A549 (cell line): ENCODE measurements around the gene HBE1. TPM values are rescaled to one million over a fixed set of nuclear protein-coding genes. Genes with fewer than 3 reads are reported as not detected.

Experiments used
- ATAC-seq, 2 experiments: fragments of 200-7000 bp in 1 of 2; fragments of >200 bp in 1 of 2; cut with Nextera tagmentation in 1 of 2; cut with Tn5 transposase in 1 of 2; 3 replicates each; pipeline versions ENCODE4 v1.8.0 to v1.9.1; 2018 to 2020; ENCODE audit warnings: mild to moderate bottlenecking in 1 of 2, moderate library complexity in 1 of 2
- CTCF ChIA-PET: fragments of 300-600 bp; sonication (Branson Sonifier 250); formaldehyde crosslinking; extraction: SDS; loops from one replicate; lab custom pipeline; 2021; ENCODE audit warnings: antibody characterized with exemption, inconsistent platforms; lab: Yijun Ruan, JAX
- POLR2A ChIA-PET: fragments of 350-600 bp; formaldehyde crosslinking; extraction: SDS; loops from one replicate; lab custom pipeline; 2021; ENCODE audit warnings: antibody characterized with exemption, inconsistent platforms; lab: Yijun Ruan, JAX
- DNase-seq, 2 experiments: peaks; one replicate each; pipeline versions ENCODE4 v3.0.0 to v3.0.0-alpha.2; 2011 to 2016; ENCODE audit warnings: low read depth in 1 of 2, low spot score in 1 of 2
- FAIRE-seq: peaks from 2 replicates; lab custom pipeline; 2011; peaks lifted over from hg19 to GRCh38; lab: Jason Lieb, UNC
- H3K27ac ChIP-seq, 2 experiments: fragments of >200 bp; sonication (Bioruptor Twin); formaldehyde crosslinking; 3 replicates each; pipeline ENCODE4 v1.5.1; 2016 to 2017
- H3K4me1 ChIP-seq: fragments of >200 bp; sonication (Bioruptor Twin); formaldehyde crosslinking; 3 replicates; pipeline ENCODE4 v1.6.1; 2016
- H3K4me2 ChIP-seq: fragments of >200 bp; sonication (Bioruptor Twin); formaldehyde crosslinking; 3 replicates; pipeline ENCODE4 v1.6.1; 2016
- H3K4me3 ChIP-seq: fragments of >200 bp; sonication (Bioruptor Twin); formaldehyde crosslinking; 3 replicates; pipeline ENCODE4 v1.5.1; 2016
- H3K9me3 ChIP-seq: fragments of >200 bp; sonication (Bioruptor Twin); formaldehyde crosslinking; 3 replicates; pipeline ENCODE4 v1.6.1; 2016
- ATOH8 ChIP-seq: fragments of 250-450 bp; sonication (Bioruptor Pico); IDR thresholded peaks from 2 replicates; pipeline ENCODE4 v1.5.0; 2020; ENCODE audit warnings: low read depth, mild to moderate bottlenecking, moderate library complexity
- CBX8 ChIP-seq: fragments of 200-600 bp; sonication (generic); IDR thresholded peaks from 2 replicates; pipeline ENCODE4 v1.6.1; 2016
- CTCF ChIP-seq: fragments of >200 bp; sonication (Bioruptor Twin); formaldehyde crosslinking; IDR thresholded peaks from 3 replicates; pipeline ENCODE4 v1.5.1; 2016
- E2F6 ChIP-seq: IDR thresholded peaks from 2 replicates; pipeline ENCODE4 v1.6.1; 2012; ENCODE audit warnings: low read depth, borderline replicate concordance
- EHF ChIP-seq: fragments of 250-450 bp; sonication (Bioruptor Pico); IDR thresholded peaks from 2 replicates; pipeline ENCODE4 v1.5.0; 2020; ENCODE audit warnings: mild to moderate bottlenecking
- EP300 ChIP-seq, 2 experiments: fragments of >200 bp; sonication (Bioruptor Twin); formaldehyde crosslinking; IDR thresholded peaks; 2 replicates in 1 of 2; 3 replicates in 1 of 2; pipeline ENCODE4 v1.6.1; 2016 to 2017
- ESRRA ChIP-seq: fragments of 150-350 bp; IDR thresholded peaks from 2 replicates; pipeline ENCODE4 v1.6.1; 2014; ENCODE audit warnings: mild to moderate bottlenecking, low read length, borderline replicate concordance
- FOSL2 ChIP-seq, 2 experiments: fragments of 450-650 bp in 1 of 2; fragments of >200 bp in 1 of 2; sonication (Bioruptor Twin) in 1 of 2; formaldehyde crosslinking; IDR thresholded peaks; 2 replicates each; pipeline versions ENCODE4 v1.5.0 to v1.6.1; 2016 to 2020; ENCODE audit warnings: mild to moderate bottlenecking in 1 of 2, moderate library complexity in 1 of 2
- HOXA7 ChIP-seq: fragments of 250-450 bp; sonication (Bioruptor Pico); IDR thresholded peaks from 2 replicates; pipeline ENCODE4 v1.5.0; 2020; ENCODE audit warnings: mild to moderate bottlenecking, moderate library complexity
- JUNB ChIP-seq: fragments of >200 bp; sonication (Bioruptor Twin); formaldehyde crosslinking; IDR thresholded peaks from 2 replicates; pipeline ENCODE4 v1.6.1; 2016
- NFE2L2 ChIP-seq: fragments of 150-350 bp; conservative IDR thresholded peaks from 2 replicates; pipeline ENCODE4 v1.6.1; 2014; ENCODE audit warnings: low read length
- PHF8 ChIP-seq: fragments of 200-600 bp; sonication (generic); IDR thresholded peaks from 2 replicates; pipeline ENCODE4 v1.6.1; 2016; ENCODE audit warnings: low read depth, mild to moderate bottlenecking, antibody characterized with exemption, moderate library complexity, borderline replicate concordance
- POLR2A ChIP-seq: IDR thresholded peaks from 2 replicates; pipeline ENCODE4 v1.6.1; 2012; ENCODE audit warnings: mild to moderate bottlenecking, low read length
- RCOR1 ChIP-seq: fragments of 150-350 bp; IDR thresholded peaks from 2 replicates; pipeline ENCODE4 v1.6.1; 2014; ENCODE audit warnings: antibody characterized with exemption, low read length, low read depth
- RFX5 ChIP-seq: fragments of 450-650 bp; IDR thresholded peaks from 2 replicates; pipeline ENCODE4 v1.7.1; 2014; ENCODE audit warnings: antibody characterized with exemption, mild to moderate bottlenecking, moderate library complexity
- SMC3 ChIP-seq: fragments of >200 bp; sonication (Bioruptor Twin); formaldehyde crosslinking; IDR thresholded peaks from 3 replicates; pipeline ENCODE4 v1.6.1; 2018; ENCODE audit warnings: inconsistent platforms
- SREBF2 ChIP-seq: fragments of 450-650 bp; IDR thresholded peaks from 2 replicates; pipeline ENCODE4 v1.6.1; 2014; ENCODE audit warnings: mild to moderate bottlenecking, moderate library complexity
- TP53 ChIP-seq: fragments of 250-450 bp; sonication (Bioruptor Pico); IDR thresholded peaks from 2 replicates; pipeline ENCODE4 v1.5.0; 2021; ENCODE audit warnings: mild to moderate bottlenecking, moderate library complexity
- ZC3H11A ChIP-seq: fragments of 450-650 bp; IDR thresholded peaks from 2 replicates; pipeline ENCODE4 v1.6.1; 2014; ENCODE audit warnings: antibody characterized with exemption, mild to moderate bottlenecking
- WGBS: methylation state at CpG from one replicate; pipeline ENCODE4 v1.1.6; 2017; ENCODE audit errors: missing lambda C conversion rate; 5-methylcytosine and 5-hydroxymethylcytosine counted together
- polyA plus RNA-seq, 4 experiments: library from polyadenylated mRNA; depleted of rRNA in 3 of 4; stranded (reverse); fragments of >200 nt; fragmentation: RNase III in 1 of 4; extraction: RNeasy Plus Mini Kit Qiagen cat#74134 plus additional on column Dnase treatment in 1 of 4; gene quantifications; 2 replicates in 3 of 4; 3 replicates in 1 of 4; pipeline ENCODE4 v1.2.3, GENCODE V29; 2011 to 2017

The HBE1 gene
- polyA plus RNA-seq, 2 of the 4 experiments (the other 2 are of a cell fraction): 0.32 TPM; not detected in 1

GRCh38 chr11:5301846-5302245 is 32.1 kb upstream of the HBE1 start, which contains the start of gene OR51B4:
Gene OR51B4, minus strand, starts transcription at chr11:5301946. Its CDS starts 0 bp downstream, at chr11:5301946.
- no peak for TF ChIP-seq CTCF
- Histone ChIP-seq H3K9me3 (no peaks in the 10 kb centered on the region), H3K4me1 (no peaks in the 10 kb centered on the region), H3K4me3 (no peak within 1 kb of the TSS), H3K4me2 (no peak within 1 kb of the TSS), H3K27ac (no peak within 1 kb of the TSS)
- DNase-seq (no peak), FAIRE-seq (no peak), ATAC-seq (no peak)
- 64% methylated on average over 2 of the region's 2 CpGs for WGBS
- CTCF ChIA-PET: no interaction called here
- POLR2A ChIA-PET: no interaction called here

GRCh38 chr11:5300251-5300650 is 30.5 kb upstream of the HBE1 start:
- no peak for DNase-seq
- Histone ChIP-seq H3K4me3 (no peak overlapping the region), H3K4me1 (no peaks in the 10 kb centered on the region), H3K4me2 (no peak overlapping the region)
- POLR2A ChIA-PET: no interaction called here
- ATAC-seq: no peak
- FAIRE-seq: no peak
- TF ChIP-seq SMC3 (no peak), ZC3H11A (no peak), NFE2L2 (no peak), TP53 (CRISPR knock-in tag) (no peak), SREBF2 (no peak), EP300 (IDR thresholded peaks at IDR 0.05) (no peak), JUNB (no peak), EHF (CRISPR knock-in tag) (no peak), PHF8 (no peak), FOSL2 (IDR thresholded peaks at IDR 0.05) (no peak), FOSL2 (CRISPR knock-in tag; IDR thresholded peaks at IDR 0.05) (no peak), CBX8 (no peak), RCOR1 (no peak)
- TF ChIP-seq, all 56 proteins: peak for 0
- CTCF ChIA-PET: interaction anchor here (0.6 to 2.3 kb wide), 3 partner anchors 9 to 96 kb away, joined by 3 to 8 read pairs (median 3); no protein-coding TSS in a partner anchor
- Histone ChIP-seq H3K27ac (no peak overlapping the region), H3K9me3 (no peaks in the 10 kb centered on the region)
- WGBS: 9% methylated on average over 3 of the region's 3 CpGs

GRCh38 chr11:5298451-5298850 is 28.7 kb upstream of the HBE1 start:
- DNase-seq (no peak), FAIRE-seq (no peak), ATAC-seq (no peak)
- Histone ChIP-seq H3K27ac (no peak overlapping the region), H3K4me2 (no peak overlapping the region), H3K4me3 (no peak overlapping the region), H3K4me1 (no peaks in the 10 kb centered on the region), H3K9me3 (no peaks in the 10 kb centered on the region)
- POLR2A ChIA-PET: no interaction called here
- TF ChIP-seq RFX5 (no peak), E2F6 (no peak), ESRRA (no peak), POLR2A (no peak), ATOH8 (CRISPR knock-in tag) (no peak), HOXA7 (CRISPR knock-in tag) (no peak)
- CTCF ChIA-PET: interaction anchor here (0.7 to 1.3 kb wide), 2 partner anchors 82 to 1314 kb away, joined by 3 to 4 read pairs; partner anchors contain the start of gene TAF10
- 4% methylated on average over 1 of the region's 1 CpG for WGBS
